HT-29 (cell line): Measurements from ENCODE around the gene NT5DC4. TPM values are rescaled to one million over a fixed set of nuclear protein-coding genes. Genes with fewer than 3 reads are reported as not detected.

Source experiments
- DNase-seq: peaks from one replicate; pipeline ENCODE4 v3.0.0-alpha.2; 2015; ENCODE audit warnings: low spot score
- total RNA-seq: library from RNA; depleted of rRNA; stranded (reverse); fragments of >200 nt; shearing (Covaris generic); gene quantifications from 2 replicates; pipeline ENCODE4 v1.2.3, GENCODE V29; 2014

NT5DC4 gene
- total RNA-seq, 1 experiment from 2014 or later = 1.4 TPM

- DNase-seq = no peak
These were observed 2.7 kb downstream of the NT5DC4 start for GRCh38 chr2:112723547-112723940.

- no peak for DNase-seq
These were observed 3.2 kb downstream of the NT5DC4 start for GRCh38 chr2:112723995-112724394.

GRCh38 chr2:112724591-112725525 lies 4.0 kb downstream of the NT5DC4 start:
- peak; percentile 16 for DNase-seq

DNA sequence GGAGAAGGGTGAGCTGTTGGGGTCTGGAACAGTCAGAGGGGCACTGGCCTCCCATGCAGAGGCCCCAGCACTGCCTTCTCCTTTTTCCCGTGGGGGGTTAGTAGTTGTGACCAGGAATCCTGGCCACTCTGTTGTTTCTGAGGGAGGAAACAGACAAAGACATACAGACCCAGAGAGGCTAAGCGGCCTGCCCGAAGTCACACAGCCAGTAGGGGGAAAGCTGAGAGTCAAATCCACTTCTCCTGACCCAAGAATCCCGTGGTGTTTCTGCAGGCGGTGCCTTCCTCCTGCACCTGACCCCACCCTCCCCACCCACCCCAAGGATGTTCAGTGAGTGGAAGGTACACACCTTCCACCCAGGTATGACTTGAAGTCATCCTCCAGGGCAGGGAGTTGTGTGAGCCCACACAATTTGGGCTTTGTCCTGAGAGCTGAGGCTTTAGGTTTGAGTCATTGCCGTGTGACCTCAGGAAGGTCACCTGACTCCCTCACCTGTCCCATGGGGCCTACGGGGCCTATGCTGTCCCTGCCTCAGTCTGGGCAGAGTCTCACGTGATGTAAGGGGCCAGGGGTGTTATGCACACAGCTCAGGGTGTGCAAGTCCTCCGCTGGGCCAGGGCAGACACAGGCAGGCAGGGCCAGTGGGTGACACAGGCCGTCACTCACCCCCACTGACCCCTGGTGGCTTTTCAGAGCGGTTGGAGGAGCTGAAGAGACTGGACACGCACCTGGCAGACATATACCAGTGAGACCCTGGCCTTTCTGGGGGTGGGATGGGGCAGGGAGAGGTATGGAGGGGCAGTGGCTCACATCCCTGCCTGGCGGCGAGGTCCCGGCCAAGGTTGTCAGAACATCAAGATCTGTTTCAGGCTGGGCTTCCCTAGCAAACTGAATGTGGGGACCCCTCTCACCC lies 5.0 kb downstream of the NT5DC4 start:
- DNase-seq = peak; percentile 38

DNA sequence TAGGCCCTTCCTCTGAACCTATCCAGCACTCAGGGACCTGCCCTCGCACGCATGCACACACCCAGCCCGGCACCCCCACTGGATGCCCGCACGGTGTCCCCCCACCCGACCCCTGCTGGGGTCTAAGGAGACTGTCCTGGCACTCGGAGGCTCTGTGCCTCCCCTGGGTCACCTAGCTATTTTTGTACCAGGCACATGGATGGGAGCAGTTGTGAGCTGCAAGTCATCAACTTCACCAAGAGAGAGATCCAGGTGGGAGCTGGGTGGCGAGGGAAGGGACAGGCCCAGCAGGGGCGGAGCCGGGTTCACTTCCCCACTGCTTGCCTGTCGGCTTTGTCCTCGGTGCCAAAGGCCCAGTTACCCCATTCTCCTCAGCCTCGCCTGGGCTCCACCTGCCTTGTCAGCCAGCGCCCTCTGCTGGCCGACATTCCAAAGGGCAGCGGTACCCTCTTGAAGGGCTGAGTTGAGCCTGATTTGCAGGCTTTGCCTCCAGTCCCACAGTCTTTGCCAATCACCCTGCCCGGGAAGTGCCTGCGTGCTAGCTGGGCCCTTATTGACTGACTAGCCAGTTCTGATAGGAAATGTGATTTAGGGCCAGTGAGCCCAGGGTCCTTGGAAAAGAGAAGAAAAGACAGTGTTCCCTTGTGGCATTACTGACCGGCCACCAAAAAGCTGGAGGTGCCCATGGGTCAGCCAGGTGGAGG lies 5.8 kb downstream of the NT5DC4 start:
- DNase-seq = peak; percentile 97

DNA sequence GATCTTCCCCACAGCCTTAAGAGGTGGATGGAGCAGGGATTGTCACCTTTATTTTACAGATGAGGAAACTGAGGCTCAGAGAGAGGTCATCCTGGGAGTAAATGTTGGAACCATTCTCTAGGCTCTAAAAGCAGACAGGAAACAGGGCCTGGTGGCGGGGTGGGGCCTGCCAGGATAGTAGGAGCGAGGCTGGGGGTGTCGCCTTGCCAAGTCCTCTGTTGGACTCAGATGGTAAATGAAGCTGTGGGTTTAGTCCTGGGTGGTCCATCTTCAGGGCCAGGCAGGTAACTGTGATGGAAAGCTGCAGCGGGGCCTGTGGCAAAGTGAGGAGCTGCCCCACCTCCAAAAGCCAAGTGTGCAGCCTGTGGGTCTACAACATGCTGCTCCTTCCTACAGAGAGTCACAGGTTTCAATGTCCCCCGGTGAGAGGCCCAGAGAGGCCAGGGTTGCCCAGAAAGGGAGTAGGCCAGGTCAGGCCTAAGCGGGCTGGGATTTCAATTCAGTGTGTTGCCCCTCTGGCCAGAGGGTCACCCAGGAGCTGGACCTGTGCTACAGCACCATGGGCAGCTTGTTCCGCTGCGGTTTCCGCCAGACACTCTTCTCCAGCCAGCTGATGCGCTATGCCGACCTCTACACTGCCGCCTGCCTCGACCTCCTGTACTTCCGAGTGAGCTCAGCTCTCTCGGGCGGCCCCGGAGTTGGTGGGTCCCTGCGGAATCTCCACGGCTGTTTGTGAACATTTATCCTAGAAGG lies 6.6 kb downstream of the NT5DC4 start:
- no peak for DNase-seq

- no peak for DNase-seq
These were observed 7.2 kb downstream of the NT5DC4 start for GRCh38 chr2:112728029-112728362.

- DNase-seq = no peak
These were observed 7.8 kb downstream of the NT5DC4 start for GRCh38 chr2:112728378-112729175.

- DNase-seq = no peak
These were observed 9.4 kb downstream of the NT5DC4 start for GRCh38 chr2:112730216-112730615.

GRCh38 chr2:112730791-112731190 lies 10.0 kb downstream of the NT5DC4 start:
- no peak for DNase-seq

DNA sequence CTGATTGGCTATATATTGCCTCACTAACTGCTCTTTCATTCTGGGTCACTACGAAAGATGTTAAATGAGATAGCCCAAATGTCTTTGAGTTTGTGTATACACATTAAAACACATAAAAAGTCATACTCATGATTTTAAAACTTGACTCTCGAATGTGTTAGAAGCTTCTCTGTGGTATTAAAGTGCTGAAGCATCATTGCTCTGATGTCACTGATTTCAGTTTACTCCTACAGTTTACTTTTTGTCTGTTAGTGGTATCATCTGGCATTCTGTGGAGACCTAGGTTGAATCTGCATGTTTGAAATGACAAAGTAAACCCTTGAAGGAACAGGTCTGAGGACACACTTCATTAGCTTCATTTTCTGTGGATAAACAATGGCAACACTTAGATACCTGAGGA lies 10.7 kb downstream of the NT5DC4 start:
- DNase-seq = no peak

DNA sequence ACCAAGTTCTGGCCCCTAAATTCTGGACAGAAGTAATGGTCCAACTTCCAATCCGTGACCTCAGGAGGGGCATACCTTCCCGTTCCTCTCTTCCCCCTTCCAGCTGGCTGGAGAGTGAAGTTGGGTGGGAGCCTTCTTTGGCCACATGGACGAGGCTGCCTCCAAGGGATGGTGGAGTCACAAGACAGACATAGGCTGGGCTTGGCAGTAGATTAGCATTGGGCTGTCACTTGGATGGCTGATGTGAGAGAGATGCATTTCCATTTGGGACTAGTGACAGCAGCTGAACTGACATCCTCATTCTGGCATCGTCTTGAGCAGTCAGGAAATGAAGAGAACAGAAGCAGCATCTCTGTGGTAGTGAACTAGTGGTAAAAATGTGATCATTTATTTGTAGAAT lies 12.6 kb downstream of the NT5DC4 start:
- DNase-seq = no peak

DNA sequence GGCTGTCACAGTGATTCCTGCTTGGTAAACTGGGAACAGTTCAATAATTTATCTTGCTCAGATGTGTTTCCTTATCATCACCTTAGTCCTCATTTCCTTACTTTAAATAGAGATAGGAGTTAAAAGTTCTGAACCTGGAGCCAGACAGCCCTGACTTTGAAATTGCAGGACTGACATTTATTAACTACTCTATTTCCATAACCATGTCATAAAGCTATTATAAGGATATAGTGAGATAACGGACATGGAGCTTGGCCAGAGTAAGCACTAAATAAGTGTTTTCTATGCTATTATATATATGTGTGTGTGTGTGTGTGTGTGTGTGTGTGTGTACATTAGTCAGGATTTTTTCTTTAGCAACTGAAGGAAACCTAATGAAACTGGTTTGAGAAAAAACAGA lies 13.1 kb downstream of the NT5DC4 start:
- no peak for DNase-seq

DNA sequence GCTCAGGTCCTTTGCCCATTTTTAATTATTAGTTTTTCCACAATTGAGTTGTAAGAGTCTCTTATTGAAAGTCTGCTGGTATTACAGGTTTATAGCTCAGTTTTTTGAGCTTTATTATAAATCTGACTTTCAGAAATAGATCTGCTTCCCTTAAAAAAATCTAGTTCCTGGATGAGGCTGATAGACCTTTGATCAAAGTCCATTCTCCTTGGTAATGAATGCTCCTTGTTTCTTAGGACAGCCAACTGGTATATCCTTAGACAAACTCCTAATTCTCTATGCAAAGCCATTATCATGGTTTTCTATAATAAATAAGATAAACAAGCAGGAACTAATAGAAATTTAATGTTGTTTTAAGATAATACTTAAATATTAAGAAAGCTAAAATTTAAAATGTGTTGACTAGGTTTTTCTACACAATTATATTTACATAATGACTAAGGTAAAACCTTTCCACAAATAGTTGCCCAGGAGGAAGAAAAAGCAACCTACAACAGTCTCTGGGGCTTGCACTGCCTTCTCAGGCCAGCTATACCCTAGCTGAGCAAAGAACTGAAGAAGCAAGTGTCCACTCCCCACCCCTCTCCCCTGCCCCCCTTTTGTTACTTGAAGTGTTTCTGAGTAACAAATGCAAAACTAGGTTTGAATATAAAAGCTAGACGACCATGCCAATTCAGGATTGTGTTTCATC lies 16.9 kb downstream of the NT5DC4 start:
- peak; percentile 31 for DNase-seq

DNA sequence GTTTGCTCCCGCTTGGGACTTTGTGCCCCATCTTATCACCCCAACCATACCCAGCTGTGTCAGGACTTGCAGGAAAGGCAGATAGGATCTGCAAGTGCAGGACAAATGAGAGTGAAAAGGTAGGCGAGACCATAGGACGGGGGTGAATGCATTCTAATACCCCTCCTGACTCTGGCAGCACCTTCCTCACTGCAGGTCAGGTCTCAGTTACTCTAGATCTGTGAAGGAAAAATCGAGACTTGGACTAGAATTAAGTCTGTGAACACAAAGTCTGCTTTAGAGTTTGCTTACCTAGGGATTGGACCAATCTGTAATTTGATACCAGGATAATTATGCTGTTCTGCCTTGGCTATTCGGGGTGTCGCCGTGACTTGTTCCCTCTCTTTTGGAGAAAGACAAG lies 19.7 kb downstream of the NT5DC4 start:
- no peak for DNase-seq

- DNase-seq = peak; percentile 81
These were observed 29.1 kb downstream of the NT5DC4 start for GRCh38 chr2:112749755-112750559.

DNA sequence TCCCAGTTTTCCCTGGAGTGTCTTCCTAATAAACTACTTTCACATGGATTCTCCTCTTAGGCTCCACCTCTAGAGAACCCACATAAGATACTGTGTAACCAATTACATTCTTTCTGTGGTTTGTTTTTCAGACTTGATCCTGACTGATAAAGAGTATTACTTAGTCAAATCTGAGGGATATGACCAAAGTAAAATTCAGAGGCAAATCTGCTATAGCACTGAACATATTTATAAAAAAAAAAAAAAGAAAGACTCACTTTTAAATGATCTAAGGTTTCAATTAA lies 29.7 kb downstream of the NT5DC4 start:
- no peak for DNase-seq

DNA sequence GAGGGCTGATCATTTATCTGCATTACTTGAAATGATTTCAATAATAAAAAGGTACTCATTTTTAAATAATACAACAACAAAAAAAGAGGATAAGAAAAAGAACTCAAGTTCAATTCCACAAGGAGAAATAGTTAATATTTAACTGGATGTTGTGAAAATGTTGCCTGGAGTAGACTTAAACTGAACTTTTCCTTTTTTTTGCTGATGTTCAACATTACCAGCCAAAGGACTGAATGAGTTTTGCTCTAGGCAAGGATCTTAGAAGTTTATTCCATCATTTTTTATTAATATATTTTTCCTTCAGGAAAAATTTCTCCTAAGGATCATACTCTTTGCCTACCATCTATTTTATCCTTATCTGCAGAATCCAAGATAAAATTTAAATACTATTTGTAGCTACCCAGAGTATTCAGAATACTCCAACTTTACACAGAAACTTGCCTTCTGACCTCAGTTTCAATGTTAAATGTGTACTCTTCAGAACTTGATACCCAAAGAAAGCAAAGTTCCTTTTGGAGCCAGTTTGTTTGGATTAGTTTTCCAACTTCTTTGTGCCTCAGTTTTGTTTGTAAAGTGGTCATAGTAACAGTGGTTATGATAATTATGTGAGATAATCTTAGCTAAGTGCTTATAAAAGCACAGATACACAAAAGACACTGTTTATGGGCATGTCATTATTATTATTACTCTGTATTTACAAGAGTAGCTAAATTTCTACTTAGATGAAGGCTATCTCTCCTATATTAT lies 30.8 kb downstream of the NT5DC4 start:
- DNase-seq = no peak
